B cell (primary cell): ENCODE measurements around the gene CRIP3.

Experiments
- EZH2 ChIP-seq: IDR thresholded peaks from 2 replicates; pipeline ENCODE4 v1.6.1; 2012; ENCODE audit warnings: borderline replicate concordance, low read depth, mild to moderate bottlenecking, moderate library complexity, low read length; ENCODE audit not compliant: insufficient read depth, poor library complexity, severe bottlenecking
- TF ChIP-seq, protein P1 (sequence below): fragments of 200-600 bp; IDR thresholded peaks from one replicate; pipeline ENCODE4 v1.8.0; 2022; ENCODE audit warnings: antibody characterized with exemption, mild to moderate bottlenecking

DNA sequence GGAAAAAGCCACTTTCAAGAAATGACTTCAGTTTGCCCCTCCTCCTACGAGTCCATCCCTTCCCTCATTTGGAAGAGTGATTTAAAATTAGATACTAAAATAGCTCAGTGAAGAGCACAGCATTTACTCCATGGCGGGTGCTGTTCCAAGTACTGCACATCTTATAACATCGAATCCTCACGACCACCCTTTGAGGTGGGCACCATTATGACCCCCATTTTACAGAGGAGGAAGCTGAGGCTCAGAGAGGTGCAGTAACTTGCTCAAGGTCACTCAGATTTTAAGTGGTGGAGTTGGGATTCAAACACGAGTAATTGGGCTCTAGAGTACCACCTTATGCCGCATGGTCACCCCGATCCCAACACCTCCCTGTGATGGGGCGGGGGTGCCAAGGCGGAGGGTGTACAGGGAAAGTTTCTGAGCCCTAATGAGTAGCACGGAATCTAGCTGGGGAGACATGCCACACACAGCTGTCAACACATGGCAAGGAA, 39.8 kb downstream of the CRIP3 start:
- TF ChIP-seq, protein P1, sequence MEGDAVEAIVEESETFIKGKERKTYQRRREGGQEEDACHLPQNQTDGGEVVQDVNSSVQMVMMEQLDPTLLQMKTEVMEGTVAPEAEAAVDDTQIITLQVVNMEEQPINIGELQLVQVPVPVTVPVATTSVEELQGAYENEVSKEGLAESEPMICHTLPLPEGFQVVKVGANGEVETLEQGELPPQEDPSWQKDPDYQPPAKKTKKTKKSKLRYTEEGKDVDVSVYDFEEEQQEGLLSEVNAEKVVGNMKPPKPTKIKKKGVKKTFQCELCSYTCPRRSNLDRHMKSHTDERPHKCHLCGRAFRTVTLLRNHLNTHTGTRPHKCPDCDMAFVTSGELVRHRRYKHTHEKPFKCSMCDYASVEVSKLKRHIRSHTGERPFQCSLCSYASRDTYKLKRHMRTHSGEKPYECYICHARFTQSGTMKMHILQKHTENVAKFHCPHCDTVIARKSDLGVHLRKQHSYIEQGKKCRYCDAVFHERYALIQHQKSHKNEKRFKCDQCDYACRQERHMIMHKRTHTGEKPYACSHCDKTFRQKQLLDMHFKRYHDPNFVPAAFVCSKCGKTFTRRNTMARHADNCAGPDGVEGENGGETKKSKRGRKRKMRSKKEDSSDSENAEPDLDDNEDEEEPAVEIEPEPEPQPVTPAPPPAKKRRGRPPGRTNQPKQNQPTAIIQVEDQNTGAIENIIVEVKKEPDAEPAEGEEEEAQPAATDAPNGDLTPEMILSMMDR, result no peak
- TF ChIP-seq EZH2, result no peak
